ENCODE results near the gene ATRN. TPM values are rescaled to one million over a fixed set of nuclear protein-coding genes. Genes with fewer than 3 reads are reported as not detected.

ATRN gene
- total RNA-seq, 2 experiments from 2014 or later: 6.8 to 7.6 TPM

GRCh38 chr20:3681931-3682781, 211.3 kb downstream of the ATRN start, which contains the start of gene ADAM33:
Gene ADAM33, minus strand, starts transcription at chr20:3682010. Its CDS starts 6 bp downstream, at chr20:3682004.
- H3K27me3 Mint-ChIP-seq: peaks cover 27% of the 10 kb centered on the region

GRCh38 chr20:3685341-3685740, 214.5 kb downstream of the ATRN start:
- Mint-ChIP-seq H3K27me3 (peaks cover 24% of the 10 kb centered on the region), H3K4me1 (peaks cover 4% of the 10 kb centered on the region), H3K36me3 (ENCODE audit: low read depth) (no peaks in the 10 kb centered on the region), H3K9me3 (ENCODE audit: low read depth) (no peaks in the 10 kb centered on the region), H3K27ac (no peak overlapping the region), H3K4me3 (no peak overlapping the region)
- DNase-seq: no peak
- POLR2A ChIA-PET: no interaction called here
- CTCF ChIA-PET: interaction anchor here (0.8 to 0.9 kb wide), 2 partner anchors 8 to 9 kb away, joined by 3 to 4 read pairs; no protein-coding TSS in a partner anchor
- intact Hi-C loops (cut with DNase I, micrococcal nuclease): no loop called here
- no peak for ATAC-seq

More at GRCh38 chr20:3681931-3682781, 211.3 kb downstream of the ATRN start, which contains the start of gene ADAM33:
- no peaks in the 10 kb centered on the region for H3K9me3 Mint-ChIP-seq (ENCODE audit: low read depth)
- ChIA-PET POLR2A (no interaction called here), CTCF (interaction anchor here (1.4 kb wide), 1 partner anchor 173 kb away, joined by 6 read pairs; no protein-coding TSS in a partner anchor)
- H3K36me3 Mint-ChIP-seq (ENCODE audit: low read depth): no peaks in the 10 kb centered on the region
- H3K27ac Mint-ChIP-seq: no peak within 1 kb of the TSS
- intact Hi-C loops (cut with DNase I, micrococcal nuclease): no loop called here
- H3K4me1 Mint-ChIP-seq: peaks cover 4% of the 10 kb centered on the region
- no peak for ATAC-seq
- H3K4me3 Mint-ChIP-seq: no peak within 1 kb of the TSS
- no peak for DNase-seq

GRCh38 chr20:3686421-3686820, 215.6 kb downstream of the ATRN start:
- no peak overlapping the region for H3K27ac Mint-ChIP-seq
- POLR2A ChIA-PET: no interaction called here
- H3K4me1 Mint-ChIP-seq: no peaks in the 10 kb centered on the region
- intact Hi-C loops (cut with DNase I, micrococcal nuclease): no loop called here
- ATAC-seq: no peak
- no peaks in the 10 kb centered on the region for H3K9me3 Mint-ChIP-seq (ENCODE audit: low read depth)
- H3K4me3 Mint-ChIP-seq: no peak overlapping the region
- CTCF ChIA-PET: interaction anchor here (0.6 to 1.5 kb wide), 3 partner anchors 9 to 405 kb away, joined by 3 to 5 read pairs (median 5); no protein-coding TSS in a partner anchor
- peaks cover 19% of the 10 kb centered on the region for H3K27me3 Mint-ChIP-seq
- DNase-seq: no peak
- no peaks in the 10 kb centered on the region for H3K36me3 Mint-ChIP-seq (ENCODE audit: low read depth)

- ChIA-PET POLR2A (no interaction called here), CTCF (interaction anchor here (0.7 to 1.5 kb wide), 3 partner anchors 9 to 271 kb away, joined by 3 to 5 read pairs (median 3); no protein-coding TSS in a partner anchor)
- Mint-ChIP-seq H3K9me3 (ENCODE audit: low read depth) (no peaks in the 10 kb centered on the region), H3K4me3 (no peak overlapping the region), H3K4me1 (no peaks in the 10 kb centered on the region), H3K27ac (no peak overlapping the region), H3K36me3 (ENCODE audit: low read depth) (no peaks in the 10 kb centered on the region), H3K27me3 (peaks cover 19% of the 10 kb centered on the region)
- no peak for DNase-seq
- no peak for ATAC-seq
- intact Hi-C loops (cut with DNase I, micrococcal nuclease): no loop called here
Measured at GRCh38 chr20:3686867-3687321, 216.1 kb downstream of the ATRN start.

- ChIA-PET CTCF (interaction anchor here (0.7 to 1.5 kb wide), 6 partner anchors 8 to 272 kb away, joined by 3 to 11 read pairs (median 4); no protein-coding TSS in a partner anchor), POLR2A (no interaction called here)
- ATAC-seq: no peak
- Mint-ChIP-seq H3K27me3 (peaks cover 15% of the 10 kb centered on the region), H3K27ac (no peak overlapping the region), H3K4me3 (no peak overlapping the region), H3K4me1 (no peaks in the 10 kb centered on the region), H3K9me3 (ENCODE audit: low read depth) (no peaks in the 10 kb centered on the region), H3K36me3 (ENCODE audit: low read depth) (no peaks in the 10 kb centered on the region)
- no peak for DNase-seq
- intact Hi-C loops (cut with DNase I, micrococcal nuclease): no loop called here
Measured at GRCh38 chr20:3687655-3688054, 216.8 kb downstream of the ATRN start.

GRCh38 chr20:3689978-3690377, 219.2 kb downstream of the ATRN start:
- H3K4me1 Mint-ChIP-seq: no peaks in the 10 kb centered on the region
- CTCF ChIA-PET: interaction anchor here (0.8 to 1.4 kb wide), 3 partner anchors 14 to 167 kb away, joined by 3 to 4 read pairs (median 3); no protein-coding TSS in a partner anchor

GRCh38 chr20:3690413-3690812, 219.6 kb downstream of the ATRN start:
- DNase-seq (no peak), ATAC-seq (no peak)
- Mint-ChIP-seq H3K4me1 (no peaks in the 10 kb centered on the region), H3K27ac (no peak overlapping the region), H3K36me3 (ENCODE audit: low read depth) (no peaks in the 10 kb centered on the region), H3K9me3 (ENCODE audit: low read depth) (no peaks in the 10 kb centered on the region), H3K4me3 (no peak overlapping the region), H3K27me3 (peaks cover 7% of the 10 kb centered on the region)
- intact Hi-C loops (cut with DNase I, micrococcal nuclease): loop anchor here in 1 of 2 experiments (5.0 kb wide), 1 partner anchor 172 kb away; no protein-coding TSS in a partner anchor
- POLR2A ChIA-PET: interaction anchor here (0.6 kb wide), 1 partner anchor 18 kb away, joined by 5 read pairs; no protein-coding TSS in a partner anchor
- CTCF ChIA-PET: interaction anchor here (1.0 to 1.4 kb wide), 2 partner anchors 14 to 20 kb away, joined by 3 to 4 read pairs; no protein-coding TSS in a partner anchor

More at GRCh38 chr20:3689978-3690377, 219.2 kb downstream of the ATRN start:
- H3K4me3 Mint-ChIP-seq: no peak overlapping the region
- no peaks in the 10 kb centered on the region for H3K36me3 Mint-ChIP-seq (ENCODE audit: low read depth)
- intact Hi-C loops (cut with DNase I, micrococcal nuclease): loop anchor here in 1 of 2 experiments (5.0 kb wide), 1 partner anchor 172 kb away; no protein-coding TSS in a partner anchor
- POLR2A ChIA-PET: interaction anchor here (0.6 kb wide), 1 partner anchor 18 kb away, joined by 5 read pairs; no protein-coding TSS in a partner anchor
- H3K27me3 Mint-ChIP-seq: peaks cover 7% of the 10 kb centered on the region
- ATAC-seq (no peak), DNase-seq (no peak)
- no peaks in the 10 kb centered on the region for H3K9me3 Mint-ChIP-seq (ENCODE audit: low read depth)
- H3K27ac Mint-ChIP-seq: no peak overlapping the region

GRCh38 chr20:3691306-3691705, 220.5 kb downstream of the ATRN start:
- Mint-ChIP-seq H3K27me3 (peaks cover 7% of the 10 kb centered on the region), H3K9me3 (ENCODE audit: low read depth) (no peaks in the 10 kb centered on the region), H3K27ac (no peak overlapping the region), H3K36me3 (ENCODE audit: low read depth) (no peaks in the 10 kb centered on the region), H3K4me3 (no peak overlapping the region), H3K4me1 (no peaks in the 10 kb centered on the region)
- ChIA-PET CTCF (interaction anchor here (0.6 kb wide), 2 partner anchors 15 to 1175 kb away, joined by 3 to 6 read pairs; no protein-coding TSS in a partner anchor), POLR2A (no interaction called here)
- intact Hi-C loops (cut with DNase I, micrococcal nuclease): loop anchor here in 1 of 2 experiments (5.0 kb wide), 1 partner anchor 171 kb away; no protein-coding TSS in a partner anchor
- DNase-seq: no peak
- ATAC-seq: no peak

GRCh38 chr20:3691897-3692296, 221.1 kb downstream of the ATRN start:
- H3K9me3 Mint-ChIP-seq (ENCODE audit: low read depth): no peaks in the 10 kb centered on the region
- ATAC-seq (no peak), DNase-seq (no peak)
- intact Hi-C loops (cut with DNase I, micrococcal nuclease): loop anchor here in 1 of 2 experiments (5.0 kb wide), 1 partner anchor 170 kb away; no protein-coding TSS in a partner anchor
- peaks cover 5% of the 10 kb centered on the region for H3K27me3 Mint-ChIP-seq
- H3K27ac Mint-ChIP-seq: no peak overlapping the region
- H3K4me1 Mint-ChIP-seq: no peaks in the 10 kb centered on the region
- no peaks in the 10 kb centered on the region for H3K36me3 Mint-ChIP-seq (ENCODE audit: low read depth)
- POLR2A ChIA-PET: no interaction called here
- no peak overlapping the region for H3K4me3 Mint-ChIP-seq
- CTCF ChIA-PET: interaction anchor here (0.6 kb wide), 2 partner anchors 16 to 1175 kb away, joined by 3 to 6 read pairs; no protein-coding TSS in a partner anchor

- no peak overlapping the region for H3K4me3 Mint-ChIP-seq
- no peak for DNase-seq
- H3K9me3 Mint-ChIP-seq (ENCODE audit: low read depth): no peaks in the 10 kb centered on the region
- no peak overlapping the region for H3K27ac Mint-ChIP-seq
- ATAC-seq: no peak
- ChIA-PET POLR2A (no interaction called here), CTCF (interaction anchor here (0.6 kb wide), 1 partner anchor 430 kb away, joined by 4 read pairs; no protein-coding TSS in a partner anchor)
- intact Hi-C loops (cut with DNase I, micrococcal nuclease): loop anchor here in 1 of 2 experiments (5.0 kb wide), 1 partner anchor 170 kb away; no protein-coding TSS in a partner anchor
- peaks cover under 1% of the 10 kb centered on the region for H3K27me3 Mint-ChIP-seq
- no peaks in the 10 kb centered on the region for H3K36me3 Mint-ChIP-seq (ENCODE audit: low read depth)
- no peaks in the 10 kb centered on the region for H3K4me1 Mint-ChIP-seq
Measured at GRCh38 chr20:3692706-3693294, 222.0 kb downstream of the ATRN start.

GRCh38 chr20:3693376-3693775, 222.6 kb downstream of the ATRN start:
- ChIA-PET POLR2A (no interaction called here), CTCF (interaction anchor here (0.6 kb wide), 1 partner anchor 430 kb away, joined by 4 read pairs; no protein-coding TSS in a partner anchor)
- ATAC-seq (no peak), DNase-seq (no peak)
- intact Hi-C loops (cut with DNase I, micrococcal nuclease): loop anchor here in 1 of 2 experiments (5.0 kb wide), 1 partner anchor 169 kb away; no protein-coding TSS in a partner anchor
- Mint-ChIP-seq H3K27me3 (no peaks in the 10 kb centered on the region), H3K27ac (no peak overlapping the region), H3K36me3 (ENCODE audit: low read depth) (no peaks in the 10 kb centered on the region), H3K4me3 (no peak overlapping the region), H3K9me3 (ENCODE audit: low read depth) (no peaks in the 10 kb centered on the region), H3K4me1 (no peaks in the 10 kb centered on the region)

Measured in activated CD4-positive, alpha-beta T cell treated with anti-CD3 and anti-CD28 coated beads for 36 hours (primary cell).